GM19324 (cell line): ENCODE measurements around the gene AREG.
A peak's percentile ranks its signal among the peaks of the same experiment; 100 is the strongest.
"Not testable (repeated sequence)": the region's sequence is repeated elsewhere in the genome, so short reads cannot be mapped to it uniquely, and the experiment has no call there.

Experiments
- ATAC-seq: cut with Tn5 transposase; IDR thresholded peaks from one replicate; pipeline ENCODE4 v1.9.1; 2021; ENCODE audit warnings: mild to moderate bottlenecking, moderate library complexity; ENCODE audit not compliant: unreplicated experiment, low FRiP score

Gene AREG

GRCh38 chr4:74444891-74445642 is at the start of gene AREG:
Gene AREG (plus strand): TSS chr4:74445136. CDS start chr4:74445346, 210 bp downstream.
- ATAC-seq, result peak; percentile 97

GRCh38 chr4:74395633-74396032 is 49.3 kb upstream of the AREG start:
- no peak for ATAC-seq

- no peak for ATAC-seq
Observed at GRCh38 chr4:74397748-74398426, 47.0 kb upstream of the AREG start.

GRCh38 chr4:74398894-74399589 is 45.9 kb upstream of the AREG start:
- not testable (repeated sequence) for ATAC-seq

- ATAC-seq, result no peak
Observed at GRCh38 chr4:74400395-74400794, 44.5 kb upstream of the AREG start.

GRCh38 chr4:74402692-74403456 is 42.1 kb upstream of the AREG start:
- ATAC-seq, result peak; percentile 95

- ATAC-seq, result no peak
Observed at GRCh38 chr4:74407891-74408290, 37.0 kb upstream of the AREG start.

GRCh38 chr4:74408639-74409038 is 36.3 kb upstream of the AREG start:
- no peak for ATAC-seq

- no peak for ATAC-seq
Observed at GRCh38 chr4:74410272-74410671, 34.7 kb upstream of the AREG start.

- ATAC-seq, result no peak
Observed at GRCh38 chr4:74412225-74412624, 32.7 kb upstream of the AREG start.

- ATAC-seq, result no peak
Observed at GRCh38 chr4:74413265-74413664, 31.7 kb upstream of the AREG start.

- ATAC-seq, result no peak
Observed at GRCh38 chr4:74414149-74414809, 30.7 kb upstream of the AREG start.

- no peak for ATAC-seq
Observed at GRCh38 chr4:74415602-74416300, 29.2 kb upstream of the AREG start.

- ATAC-seq, result no peak
Observed at GRCh38 chr4:74418063-74418670, 26.8 kb upstream of the AREG start.

- ATAC-seq, result no peak
Observed at GRCh38 chr4:74420863-74421262, 24.1 kb upstream of the AREG start.

GRCh38 chr4:74423104-74423503 is 21.8 kb upstream of the AREG start:
- ATAC-seq, result no peak

- ATAC-seq, result no peak
Observed at GRCh38 chr4:74424111-74424510, 20.8 kb upstream of the AREG start.

- ATAC-seq, result no peak
Observed at GRCh38 chr4:74426101-74426500, 18.8 kb upstream of the AREG start.

GRCh38 chr4:74428276-74428675 is 16.7 kb upstream of the AREG start:
- no peak for ATAC-seq
